IMR-90 (cell line): Measurements from ENCODE around the gene SLC35F1. TPM values are rescaled to one million over a fixed set of nuclear protein-coding genes. Genes with fewer than 3 reads are reported as not detected.

Experiments used
- ATAC-seq: fragments of 200-7000 bp; cut with Tn5 transposase; 2 replicates; pipeline ENCODE4 v1.9.1; 2020; ENCODE audit warnings: low read depth, mild to moderate bottlenecking, moderate library complexity
- BruUV-seq: library from RNA; stranded (reverse); fragments of 400-500 nt; replicated peaks from 2 replicates; lab custom pipeline; 2021; lab: Mats Ljungman, UMichigan
- CTCF ChIA-PET: fragments of 300-600 bp; formaldehyde crosslinking; extraction: SDS; loops from one replicate; lab custom pipeline; 2021; ENCODE audit warnings: antibody characterized with exemption; lab: Yijun Ruan, JAX
- POLR2A ChIA-PET: fragments of 300-600 bp; sonication (Branson Sonifier 250); formaldehyde crosslinking; loops from one replicate; lab custom pipeline; 2022; ENCODE audit warnings: antibody characterized with exemption; ENCODE audit not compliant: unreplicated experiment; lab: Charles Lee
- DNase-seq: peaks from one replicate; pipeline ENCODE4 v3.0.0; 2013
- H2AFZ ChIP-seq: replicated peaks from 2 replicates; pipeline ENCODE3; 2013; ENCODE audit warnings: low read length, mild to moderate bottlenecking; ENCODE audit not compliant: poor library complexity
- H2AK5ac ChIP-seq: 2 replicates; pipeline ENCODE4 v1.6.1; 2013; ENCODE audit warnings: low read depth, low read length, inconsistent platforms
- H2AK9ac ChIP-seq: replicated peaks from 2 replicates; pipeline ENCODE3; 2013; ENCODE audit warnings: mild to moderate bottlenecking, low read depth, low read length, moderate library complexity; ENCODE audit not compliant: poor library complexity
- H2BK120ac ChIP-seq: 2 replicates; pipeline ENCODE4 v1.6.1; 2013; ENCODE audit warnings: low read depth, low read length, inconsistent platforms
- H2BK15ac ChIP-seq: 3 replicates; pipeline ENCODE4 v1.6.1; 2013; ENCODE audit warnings: low read depth, low read length, inconsistent platforms
- H2BK20ac ChIP-seq: 2 replicates; pipeline ENCODE4 v1.6.1; 2013; ENCODE audit warnings: low read depth, mild to moderate bottlenecking, inconsistent platforms, low read length, moderate library complexity
- H2BK5ac ChIP-seq: 2 replicates; pipeline ENCODE4 v1.6.1; 2013; ENCODE audit warnings: mild to moderate bottlenecking, low read depth, low read length, inconsistent platforms; ENCODE audit not compliant: poor library complexity, severe bottlenecking
- H3K14ac ChIP-seq: replicated peaks from 2 replicates; pipeline ENCODE4 v1.6.1; 2013; ENCODE audit warnings: low read depth, low read length, inconsistent platforms
- H3K18ac ChIP-seq: 2 replicates; pipeline ENCODE4 v1.6.1; 2013; ENCODE audit warnings: low read depth, low read length, control low read depth
- H3K23ac ChIP-seq: 2 replicates; pipeline ENCODE4 v1.6.1; 2013; ENCODE audit warnings: low read depth, low read length, inconsistent platforms
- H3K27ac ChIP-seq: 2 replicates; pipeline ENCODE4 v1.5.1; 2013; ENCODE audit warnings: mild to moderate bottlenecking, control low read depth, low read length; ENCODE audit not compliant: insufficient read depth
- H3K27me3 ChIP-seq: 2 replicates; pipeline ENCODE4 v1.6.1; 2013; ENCODE audit warnings: low read length; ENCODE audit not compliant: control insufficient read depth, insufficient read depth
- H3K36me3 ChIP-seq: 2 replicates; pipeline ENCODE4 v1.6.1; 2013; ENCODE audit warnings: low read length, mixed read lengths; ENCODE audit not compliant: control insufficient read depth, insufficient read depth
- H3K4ac ChIP-seq: 2 replicates; pipeline ENCODE4 v1.6.1; 2013; ENCODE audit warnings: low read depth, low read length, inconsistent platforms
- H3K4me1 ChIP-seq: 2 replicates; pipeline ENCODE4 v1.6.1; 2013; ENCODE audit warnings: low read length, mixed read lengths; ENCODE audit not compliant: control insufficient read depth, insufficient read depth
- H3K4me2 ChIP-seq: 2 replicates; pipeline ENCODE4 v1.6.1; 2013; ENCODE audit warnings: low read depth, mild to moderate bottlenecking, control low read depth, low read length, moderate library complexity
- H3K4me3 ChIP-seq: 2 replicates; pipeline ENCODE4 v1.5.1; 2013; ENCODE audit warnings: low read depth, mild to moderate bottlenecking, control low read depth, low read length, moderate library complexity; ENCODE audit not compliant: insufficient read depth
- H3K56ac ChIP-seq: 2 replicates; pipeline ENCODE4 v1.6.1; 2013; ENCODE audit warnings: low read length, inconsistent platforms; ENCODE audit not compliant: insufficient read depth; ENCODE audit errors: extremely low read depth
- H3K79me1 ChIP-seq, 2 experiments: 2 replicates each; pipeline ENCODE4 v1.6.1; 2013; ENCODE audit warnings: low read length in 2 of 2, inconsistent platforms in 1 of 2, low read depth in 1 of 2
- H3K9ac ChIP-seq: 2 replicates; pipeline ENCODE4 v1.6.1; 2013; ENCODE audit warnings: low read depth, low read length, control low read depth
- H3K9me1 ChIP-seq: 2 replicates; pipeline ENCODE4 v1.6.1; 2013; ENCODE audit warnings: low read length, inconsistent platforms; ENCODE audit not compliant: insufficient read depth
- H3K9me3 ChIP-seq: 2 replicates; pipeline ENCODE4 v1.6.1; 2013; ENCODE audit warnings: low read length; ENCODE audit not compliant: control insufficient read depth, insufficient read depth
- H4K20me1 ChIP-seq: 2 replicates; pipeline ENCODE4 v1.6.1; 2013; ENCODE audit warnings: low read length, inconsistent platforms; ENCODE audit not compliant: insufficient read depth
- H4K5ac ChIP-seq: 2 replicates; pipeline ENCODE4 v1.6.1; 2013; ENCODE audit warnings: mild to moderate bottlenecking, low read depth, low read length, control low read depth
- H4K8ac ChIP-seq, 2 experiments: 2 replicates each; pipeline ENCODE4 v1.6.1; 2013; ENCODE audit warnings: low read depth in 2 of 2, low read length in 2 of 2, control low read depth in 1 of 2, inconsistent platforms in 1 of 2
- H4K91ac ChIP-seq: 2 replicates; pipeline ENCODE4 v1.6.1; 2013; ENCODE audit warnings: low read depth, low read length, inconsistent platforms; ENCODE audit not compliant: insufficient read depth
- BHLHE40 ChIP-seq: fragments of 150-350 bp; IDR thresholded peaks from 2 replicates; pipeline ENCODE4 v1.6.1; 2016; ENCODE audit warnings: mild to moderate bottlenecking, low read depth, low read length
- CEBPB ChIP-seq: IDR thresholded peaks from 2 replicates; pipeline ENCODE4 v1.6.1; 2012; ENCODE audit warnings: low read depth, low read length, improper control_type of control experiment
- CHD1 ChIP-seq: IDR thresholded peaks from 2 replicates; pipeline ENCODE4 v1.6.1; 2012; ENCODE audit warnings: low read depth, low read length, improper control_type of control experiment
- FOS ChIP-seq: fragments of 150-350 bp; IDR thresholded peaks from 2 replicates; pipeline ENCODE4 v1.6.1; 2016; ENCODE audit warnings: low read depth, low read length
- MAFK ChIP-seq: IDR thresholded peaks from 2 replicates; pipeline ENCODE4 v1.6.1; 2012; ENCODE audit warnings: low read depth, low read length, improper control_type of control experiment
- MAZ ChIP-seq: IDR thresholded peaks from 2 replicates; pipeline ENCODE4 v1.6.1; 2012; ENCODE audit warnings: low read depth, mild to moderate bottlenecking, low read length, improper control_type of control experiment, moderate library complexity, borderline replicate concordance
- NFE2L2 ChIP-seq: fragments of 150-350 bp; IDR thresholded peaks from 2 replicates; pipeline ENCODE4 v1.6.1; 2016; ENCODE audit warnings: low read depth, mild to moderate bottlenecking, low read length
- POLR2A ChIP-seq: IDR thresholded peaks from 2 replicates; pipeline ENCODE4 v1.6.1; 2012; ENCODE audit warnings: mild to moderate bottlenecking, low read depth, low read length
- RAD21 ChIP-seq: IDR thresholded peaks from 2 replicates; pipeline ENCODE4 v1.6.1; 2012; ENCODE audit warnings: low read length, improper control_type of control experiment
- RCOR1 ChIP-seq: IDR thresholded peaks from 2 replicates; pipeline ENCODE4 v1.6.1; 2012; ENCODE audit warnings: mild to moderate bottlenecking, low read length, improper control_type of control experiment; ENCODE audit not compliant: insufficient replicate concordance
- RFX5 ChIP-seq: IDR thresholded peaks from 2 replicates; pipeline ENCODE4 v1.8.0; 2012; ENCODE audit warnings: low read depth, mild to moderate bottlenecking, low read length, moderate library complexity
- SMC3 ChIP-seq: fragments of 150-350 bp; IDR thresholded peaks from 2 replicates; pipeline ENCODE4 v1.6.1; 2016; ENCODE audit warnings: low read depth, mild to moderate bottlenecking, antibody characterized with exemption, low read length, moderate library complexity
- WGBS, 2 experiments: methylation state at CpG; one replicate each; pipeline versions ENCODE4 v1.1.5 to v1.1.7; 2013; ENCODE audit warnings: missing lambda C conversion rate in 2 of 2; ENCODE audit not compliant: insufficient read length in 1 of 2; ENCODE audit errors: extremely low coverage in 2 of 2; 5-methylcytosine and 5-hydroxymethylcytosine counted together
- dilution Hi-C: fragments of 300-500 bp; cut with HindIII; formaldehyde crosslinking; loops from one replicate; pipeline ENCODE4 v1.14.3; 2018; ENCODE audit warnings: low sequenced_read_pairs; ENCODE audit not compliant: unreplicated experiment
- in situ Hi-C: fragments of 300-500 bp; cut with MboI; formaldehyde crosslinking; loops from 3 replicates; pipeline ENCODE4 v1.14.3; 2019; ENCODE audit warnings: low sequenced_read_pairs, inconsistent platforms, mixed read lengths
- intact Hi-C: fragments of 100-400 bp; cut with micrococcal nuclease; formaldehyde crosslinking; loops from 2 replicates; pipeline ENCODE4 v1.10.0; 2022
- polyA plus RNA-seq, 3 experiments: library from polyadenylated mRNA; depleted of rRNA; stranded (reverse); fragments of >200 nt; gene quantifications; 2 replicates each; pipeline ENCODE4 v1.2.3, GENCODE V29; 2012; ENCODE audit warnings: low replicate concordance in 1 of 3
- total RNA-seq: library from RNA; depleted of rRNA; stranded (reverse); fragments of >200 nt; gene quantifications from 2 replicates; pipeline ENCODE4 v1.2.3, GENCODE V29; 2012
- TF ChIP-seq, protein P1 (sequence below): conservative IDR thresholded peaks from 2 replicates; pipeline ENCODE4 v1.5.1; 2012; ENCODE audit warnings: mild to moderate bottlenecking, low read depth, low read length, improper control_type of control experiment
- TF ChIP-seq, protein P2 (sequence below): fragments of 150-350 bp; IDR thresholded peaks from 2 replicates; pipeline ENCODE4 v1.6.1; 2017; ENCODE audit warnings: mild to moderate bottlenecking, antibody characterized with exemption, low read length, low read depth

The SLC35F1 gene
- total and polyA plus RNA-seq, 2 of the 4 experiments (the other 2 are of a cell fraction) = not detected

DNA sequence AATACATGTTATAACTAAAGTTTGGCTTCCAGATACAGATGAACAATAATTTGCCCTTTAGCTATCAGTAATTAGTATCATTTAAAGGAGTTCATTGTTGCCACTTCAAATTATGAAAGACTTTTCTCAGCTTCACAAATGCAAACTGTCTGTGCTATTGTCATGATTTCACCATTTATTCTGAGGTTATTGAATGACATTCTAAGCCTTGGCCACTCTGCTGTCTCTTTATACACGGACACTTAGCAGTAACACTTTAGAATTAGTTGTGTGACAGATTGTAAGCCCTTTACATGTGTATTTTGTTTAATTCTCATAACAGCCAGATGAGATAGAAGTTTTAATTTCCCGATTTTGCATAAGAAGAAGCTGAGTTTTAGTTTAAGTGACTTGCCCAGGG is 176.6 kb downstream of the SLC35F1 start:
- no peaks in the 10 kb centered on the region for H3K9me1 ChIP-seq
- H2BK15ac ChIP-seq = no peak overlapping the region
- H3K4me2 ChIP-seq = no peak overlapping the region
- H3K9me3 ChIP-seq = no peaks in the 10 kb centered on the region
- H4K8ac ChIP-seq = no peak overlapping the region
- DNase-seq (no peak), ATAC-seq (no peak)
- H2AFZ ChIP-seq = no peak overlapping the region
- no peak overlapping the region for H3K4ac ChIP-seq
- dilution Hi-C loops (no loop called here), in situ Hi-C loops (no loop called here), intact Hi-C loops (no loop called here)
- H3K18ac ChIP-seq = no peak overlapping the region
- no peak overlapping the region for H3K23ac ChIP-seq
- no peak overlapping the region for H4K91ac ChIP-seq
- H3K36me3 ChIP-seq = no peaks in the 10 kb centered on the region
- ChIA-PET CTCF (no interaction called here), POLR2A (no interaction called here)
- H3K56ac ChIP-seq = no peak overlapping the region
- H3K9ac ChIP-seq = no peak overlapping the region
- H4K20me1 ChIP-seq = no peaks in the 10 kb centered on the region
- H2BK20ac ChIP-seq = no peak overlapping the region
- H2AK5ac ChIP-seq = no peak overlapping the region
- H2BK5ac ChIP-seq = no peak overlapping the region
- H2AK9ac ChIP-seq = no peak overlapping the region
- BruUV-seq = no TSS peak
- H3K14ac ChIP-seq = no peak overlapping the region
- no peak overlapping the region for H3K4me3 ChIP-seq
- no peak overlapping the region for H2BK120ac ChIP-seq
- H4K5ac ChIP-seq = no peak overlapping the region
- no peaks in the 10 kb centered on the region for H3K79me1 ChIP-seq
- no peaks in the 10 kb centered on the region for H3K27me3 ChIP-seq
- H3K27ac ChIP-seq = no peak overlapping the region
- TF ChIP-seq POLR2A (no peak), SMC3 (no peak), RAD21 (no peak), RFX5 (no peak), BHLHE40 (no peak), MAFK (no peak), NFE2L2 (no peak), RCOR1 (no peak), MAZ (no peak), CHD1 (no peak), CEBPB (no peak), FOS (no peak)
- TF ChIP-seq, protein P1, sequence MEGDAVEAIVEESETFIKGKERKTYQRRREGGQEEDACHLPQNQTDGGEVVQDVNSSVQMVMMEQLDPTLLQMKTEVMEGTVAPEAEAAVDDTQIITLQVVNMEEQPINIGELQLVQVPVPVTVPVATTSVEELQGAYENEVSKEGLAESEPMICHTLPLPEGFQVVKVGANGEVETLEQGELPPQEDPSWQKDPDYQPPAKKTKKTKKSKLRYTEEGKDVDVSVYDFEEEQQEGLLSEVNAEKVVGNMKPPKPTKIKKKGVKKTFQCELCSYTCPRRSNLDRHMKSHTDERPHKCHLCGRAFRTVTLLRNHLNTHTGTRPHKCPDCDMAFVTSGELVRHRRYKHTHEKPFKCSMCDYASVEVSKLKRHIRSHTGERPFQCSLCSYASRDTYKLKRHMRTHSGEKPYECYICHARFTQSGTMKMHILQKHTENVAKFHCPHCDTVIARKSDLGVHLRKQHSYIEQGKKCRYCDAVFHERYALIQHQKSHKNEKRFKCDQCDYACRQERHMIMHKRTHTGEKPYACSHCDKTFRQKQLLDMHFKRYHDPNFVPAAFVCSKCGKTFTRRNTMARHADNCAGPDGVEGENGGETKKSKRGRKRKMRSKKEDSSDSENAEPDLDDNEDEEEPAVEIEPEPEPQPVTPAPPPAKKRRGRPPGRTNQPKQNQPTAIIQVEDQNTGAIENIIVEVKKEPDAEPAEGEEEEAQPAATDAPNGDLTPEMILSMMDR = no peak
- TF ChIP-seq, protein P2, sequence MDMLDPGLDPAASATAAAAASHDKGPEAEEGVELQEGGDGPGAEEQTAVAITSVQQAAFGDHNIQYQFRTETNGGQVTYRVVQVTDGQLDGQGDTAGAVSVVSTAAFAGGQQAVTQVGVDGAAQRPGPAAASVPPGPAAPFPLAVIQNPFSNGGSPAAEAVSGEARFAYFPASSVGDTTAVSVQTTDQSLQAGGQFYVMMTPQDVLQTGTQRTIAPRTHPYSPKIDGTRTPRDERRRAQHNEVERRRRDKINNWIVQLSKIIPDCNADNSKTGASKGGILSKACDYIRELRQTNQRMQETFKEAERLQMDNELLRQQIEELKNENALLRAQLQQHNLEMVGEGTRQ = no peak
- H3K4me1 ChIP-seq = no peaks in the 10 kb centered on the region
- WGBS, 2 experiments = no CpG with 5 or more reads among the region's 2 CpGs
